ENCODE results near the gene HPCA. TPM values are rescaled to one million over a fixed set of nuclear protein-coding genes. Genes with fewer than 3 reads are reported as not detected.
"Not testable (repeated sequence)": the region's sequence is repeated elsewhere in the genome, so short reads cannot be mapped to it uniquely, and the experiment has no call there.

The HPCA gene
- total RNA-seq, 4 donors from 2014 or later, result not detected

GRCh38 chr1:32902535-32902920 is 16.2 kb downstream of the HPCA start:
- 84% methylated on average over 2 of the region's 6 CpGs for WGBS
- Histone ChIP-seq H3K4me1 (peaks cover 22% of the 10 kb centered on the region), H3K9me3 (no peaks in the 10 kb centered on the region), H3K36me3 (no peaks in the 10 kb centered on the region), H3K27me3 (no peaks in the 10 kb centered on the region), H3K4me3 (no peak overlapping the region), H3K27ac (no peak overlapping the region)
- no peak for DNase-seq (ENCODE audit: low spot score in 2 of 2)
- TF ChIP-seq POLR2AphosphoS5 (IDR thresholded peaks at IDR 0.05) (no peak), CTCF (IDR thresholded peaks at IDR 0.05) (no peak), POLR2A (IDR thresholded peaks at IDR 0.05) (no peak), EP300 (IDR thresholded peaks at IDR 0.05) (no peak)

- WGBS, result 70% methylated on average over 3 of the region's 3 CpGs
- no peaks in the 10 kb centered on the region for H3K36me3 ChIP-seq
- H3K9me3 ChIP-seq, result no peaks in the 10 kb centered on the region
- DNase-seq (ENCODE audit: low spot score in 2 of 2), result no peak
- no peak overlapping the region for H3K27ac ChIP-seq
- TF ChIP-seq POLR2AphosphoS5 (IDR thresholded peaks at IDR 0.05), result no peak
- TF ChIP-seq POLR2A (IDR thresholded peaks at IDR 0.05), result no peak
- no peak for TF ChIP-seq CTCF (IDR thresholded peaks at IDR 0.05)
- TF ChIP-seq EP300 (IDR thresholded peaks at IDR 0.05), result no peak
- no peak overlapping the region for H3K4me3 ChIP-seq
- no peaks in the 10 kb centered on the region for H3K27me3 ChIP-seq
- peaks cover 22% of the 10 kb centered on the region for H3K4me1 ChIP-seq
Observed at GRCh38 chr1:32903991-32904785, 17.9 kb downstream of the HPCA start.

- Histone ChIP-seq H3K4me1 (peaks cover 22% of the 10 kb centered on the region), H3K4me3 (no peak overlapping the region), H3K36me3 (no peaks in the 10 kb centered on the region), H3K9me3 (no peaks in the 10 kb centered on the region), H3K27ac (no peak overlapping the region), H3K27me3 (no peaks in the 10 kb centered on the region)
- TF ChIP-seq CTCF (IDR thresholded peaks at IDR 0.05) (no peak), POLR2A (IDR thresholded peaks at IDR 0.05) (no peak), POLR2AphosphoS5 (IDR thresholded peaks at IDR 0.05) (no peak), EP300 (IDR thresholded peaks at IDR 0.05) (no peak)
- WGBS, result 59% methylated on average over 2 of the region's 2 CpGs
- no peak for DNase-seq (ENCODE audit: low spot score in 2 of 2)
Observed at GRCh38 chr1:32904797-32905196, 18.5 kb downstream of the HPCA start.

GRCh38 chr1:32905588-32905987 is 19.3 kb downstream of the HPCA start:
- 83% methylated on average over 10 of the region's 10 CpGs for WGBS
- not testable (repeated sequence) for H3K36me3 ChIP-seq
- peaks cover 15% of the 10 kb centered on the region for H3K4me1 ChIP-seq

GRCh38 chr1:32906654-32907053 is 20.4 kb downstream of the HPCA start:
- Histone ChIP-seq H3K9me3 (no peaks in the 10 kb centered on the region), H3K4me1 (peaks cover 7% of the 10 kb centered on the region), H3K36me3 (no peaks in the 10 kb centered on the region), H3K27me3 (no peaks in the 10 kb centered on the region), H3K27ac (no peak overlapping the region), H3K4me3 (no peak overlapping the region)
- 84% methylated on average over 7 of the region's 7 CpGs for WGBS
- DNase-seq (ENCODE audit: low spot score in 2 of 2), result no peak
- no peak for TF ChIP-seq POLR2A (IDR thresholded peaks at IDR 0.05)
- TF ChIP-seq EP300 (IDR thresholded peaks at IDR 0.05), result no peak
- no peak for TF ChIP-seq POLR2AphosphoS5 (IDR thresholded peaks at IDR 0.05)
- no peak for TF ChIP-seq CTCF (IDR thresholded peaks at IDR 0.05)

More at GRCh38 chr1:32905588-32905987, 19.3 kb downstream of the HPCA start:
- H3K9me3 ChIP-seq; H3K27ac ChIP-seq; H3K27me3 ChIP-seq; DNase-seq (ENCODE audit: low spot score in 2 of 2); H3K4me3 ChIP-seq: not testable (repeated sequence)

All from suprapubic skin (tissue), 4 donors.